ENCODE results near the gene ZNF487.
"Not testable (repeated sequence)": the region's sequence is repeated elsewhere in the genome, so short reads cannot be mapped to it uniquely, and the experiment has no call there.

ZNF487 gene

DNA sequence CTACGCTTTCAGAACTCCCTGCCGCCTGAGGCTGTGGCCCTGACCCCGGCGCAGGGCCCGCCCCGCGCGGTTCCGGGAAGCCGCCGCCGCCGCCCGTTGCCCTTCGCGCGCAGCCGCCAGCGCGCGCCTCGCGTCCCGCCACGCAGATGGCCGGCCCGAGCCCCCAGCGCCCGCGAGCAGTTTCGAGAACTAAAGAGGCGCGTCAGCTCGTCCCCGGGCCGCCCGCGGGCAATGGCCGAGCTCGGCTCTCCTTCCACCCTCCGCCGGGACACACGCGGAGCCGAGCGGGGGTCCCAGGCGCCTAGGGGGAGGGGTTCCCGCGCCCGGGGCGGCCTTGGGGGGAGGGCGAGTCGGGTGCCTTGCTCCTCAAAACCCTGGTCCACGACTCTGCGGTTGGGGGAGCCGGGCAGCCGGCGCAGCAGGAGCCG is 29.7 kb upstream of the ZNF487 start:
- DNase-seq, result no peak

GRCh38 chr10:43407576-43408330 is 29.2 kb upstream of the ZNF487 start:
- DNase-seq, result peak; percentile 71

- no peak for DNase-seq
Measured at GRCh38 chr10:43408331-43408709, 28.6 kb upstream of the ZNF487 start.

DNA sequence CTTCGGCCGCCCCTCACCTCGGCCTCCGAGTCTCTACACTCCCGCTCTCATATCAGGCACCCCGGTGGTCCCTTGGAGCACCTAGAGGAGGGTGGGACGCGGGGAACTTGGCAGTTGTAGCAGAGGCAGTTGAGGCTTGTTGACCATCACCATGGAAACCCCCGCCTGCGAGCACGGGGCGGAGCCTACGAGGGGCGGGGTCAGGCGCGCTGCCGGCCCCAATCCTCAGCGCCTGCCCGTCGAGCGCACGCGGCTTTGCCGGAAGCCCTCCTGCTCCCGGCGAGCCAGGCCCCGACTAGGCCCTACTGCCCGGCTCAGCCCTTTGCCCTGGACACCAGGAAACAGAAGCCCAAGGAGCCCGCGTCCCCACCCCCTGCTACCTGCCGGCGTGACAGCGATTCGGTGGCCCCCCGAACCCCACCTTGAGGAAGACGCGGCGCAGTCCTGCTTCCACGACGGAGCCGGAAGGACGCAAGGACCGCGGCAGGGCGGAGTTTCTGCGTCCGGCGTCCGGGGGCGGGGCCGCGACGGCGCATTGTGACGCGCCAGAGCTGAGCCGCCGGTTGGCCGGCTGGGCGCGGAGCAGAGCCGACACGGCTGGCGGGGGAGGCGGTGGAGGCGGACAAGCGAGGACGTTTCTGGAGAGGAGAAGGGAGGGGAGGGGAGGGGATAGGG is 28.1 kb upstream of the ZNF487 start, which contains the start of gene HNRNPF:
Gene HNRNPF (minus strand): TSS at position 477 of the 675 bp plus-strand sequence. CDS start 21,302 bp downstream, outside the sequence.
- DNase-seq, result peak; percentile 90

DNA sequence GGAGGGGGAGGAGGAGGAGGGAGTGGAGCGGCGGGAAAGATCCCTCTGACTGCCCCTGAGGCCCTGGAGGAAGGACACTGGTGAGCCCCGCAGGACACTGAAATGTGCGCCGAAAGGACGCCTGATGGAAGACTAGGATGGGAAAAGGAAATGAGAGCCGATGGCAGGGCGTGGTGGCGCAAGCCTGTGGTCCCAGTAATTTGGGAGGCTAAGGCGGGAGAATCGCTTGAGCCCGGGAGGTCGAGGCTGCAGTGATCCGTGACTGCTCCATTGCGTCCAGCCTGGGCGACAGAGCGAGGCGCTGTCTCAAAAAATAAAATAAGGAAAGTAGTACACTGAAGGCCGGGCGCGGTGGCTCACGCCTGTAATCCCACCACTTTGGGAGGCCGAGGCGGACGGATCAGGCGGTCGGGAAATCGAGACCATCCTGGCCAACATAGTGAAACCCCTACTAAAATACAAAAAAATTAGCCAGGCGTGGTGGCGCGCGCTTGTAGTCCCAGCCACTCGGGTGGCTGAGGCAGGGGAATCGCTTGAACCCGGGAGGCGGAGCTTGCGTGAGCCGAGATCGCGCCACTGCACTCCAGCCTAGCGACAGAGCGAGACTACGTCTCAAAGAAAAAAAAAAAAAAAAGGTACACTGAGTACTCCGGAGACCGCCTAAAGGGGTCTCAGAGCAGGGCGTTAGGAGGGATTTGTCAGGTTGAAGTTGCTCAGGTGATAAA is 27.4 kb upstream of the ZNF487 start:
- DNase-seq, result peak; percentile 59

GRCh38 chr10:43410345-43410744 is 26.6 kb upstream of the ZNF487 start:
- DNase-seq, result no peak

DNA sequence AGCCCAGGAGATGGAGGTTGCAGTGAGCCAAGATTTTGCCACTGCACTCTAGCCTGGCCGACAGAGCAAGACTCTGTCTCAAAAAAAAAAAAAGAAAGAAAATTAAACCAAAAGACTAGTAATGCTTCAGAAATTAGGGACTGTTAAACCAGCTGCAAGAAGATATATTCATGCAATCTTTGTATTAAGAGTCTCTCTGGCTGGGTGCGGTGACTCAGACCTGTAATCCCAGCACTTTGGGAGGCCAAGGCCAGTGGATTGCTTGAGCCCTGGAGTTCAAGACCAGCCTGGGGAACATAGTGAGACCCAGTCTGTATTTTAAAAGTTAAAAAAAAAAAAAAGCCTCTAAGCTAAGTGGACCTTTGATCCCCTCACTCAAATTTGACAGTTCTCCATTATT is 25.4 kb upstream of the ZNF487 start:
- no peak for DNase-seq

DNA sequence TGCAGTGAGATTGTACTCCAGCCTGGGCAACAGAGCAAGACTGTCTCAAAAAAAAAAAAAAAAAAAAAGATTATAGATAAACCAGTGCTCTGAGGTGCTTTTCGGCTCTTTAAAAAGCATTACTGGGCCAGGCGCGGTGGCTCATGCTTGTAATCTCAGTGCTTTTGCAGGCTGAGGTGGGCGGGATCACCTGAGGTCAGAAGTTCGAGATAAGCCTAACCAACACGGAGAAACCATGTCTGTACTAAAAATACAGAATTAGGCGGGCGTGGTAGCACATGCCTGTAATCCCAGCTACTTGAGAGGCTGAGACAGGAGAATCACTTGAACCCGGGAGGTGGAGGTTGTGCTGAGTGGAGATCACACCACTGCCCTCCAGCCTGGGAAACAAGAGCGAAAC is 21.4 kb upstream of the ZNF487 start:
- no peak for DNase-seq

- no peak for DNase-seq
Measured at GRCh38 chr10:43417950-43418768, 18.8 kb upstream of the ZNF487 start.

DNA sequence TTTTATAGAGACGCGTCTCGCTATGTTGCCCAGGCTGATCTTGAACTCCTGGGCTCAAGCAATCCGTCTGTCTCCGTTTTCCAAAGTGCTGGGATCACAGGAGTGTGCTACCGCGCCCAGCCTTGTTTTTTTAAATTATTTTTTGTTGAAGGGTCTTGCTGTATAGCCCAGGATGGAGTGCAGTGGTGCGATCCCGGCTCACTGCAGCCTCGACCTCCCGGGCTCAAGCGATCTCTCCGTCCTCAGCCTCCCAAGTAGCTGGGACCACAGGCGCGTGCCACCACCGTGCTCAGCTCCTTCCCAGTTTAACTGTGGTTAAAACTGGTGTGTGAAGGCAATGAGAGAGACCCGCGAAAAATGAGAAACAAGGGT is 16.9 kb upstream of the ZNF487 start:
- no peak for DNase-seq

GRCh38 chr10:43420369-43421200 is 16.3 kb upstream of the ZNF487 start:
- DNase-seq, result peak; percentile 58

- DNase-seq, result no peak
Measured at GRCh38 chr10:43421201-43421507, 15.8 kb upstream of the ZNF487 start.

- no peak for DNase-seq
Measured at GRCh38 chr10:43421519-43421918, 15.4 kb upstream of the ZNF487 start.

- DNase-seq, result not testable (repeated sequence)
Measured at GRCh38 chr10:43421944-43422343, 15.0 kb upstream of the ZNF487 start.

- DNase-seq, result no peak
Measured at GRCh38 chr10:43424416-43424815, 12.5 kb upstream of the ZNF487 start.

DNA sequence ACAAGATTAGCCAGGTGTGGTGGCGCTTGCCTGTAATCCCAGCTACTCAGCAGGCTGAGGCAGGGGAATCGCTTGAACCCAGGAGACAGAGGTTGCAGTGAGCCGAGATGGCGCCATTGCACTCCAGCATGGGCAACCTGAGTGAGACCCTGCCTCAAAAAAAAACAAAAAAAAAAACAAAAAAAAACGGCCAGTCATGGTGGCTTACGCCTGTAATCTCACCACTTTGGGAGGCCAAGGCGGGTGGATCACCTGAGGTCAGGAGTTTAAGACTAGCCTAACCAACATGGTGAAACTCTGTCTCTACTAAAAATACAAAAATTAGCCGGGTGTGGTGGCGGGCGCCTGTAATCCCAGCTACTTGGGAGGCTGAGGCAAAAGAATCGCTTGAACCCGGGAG is 10.4 kb upstream of the ZNF487 start:
- not testable (repeated sequence) for DNase-seq

DNA sequence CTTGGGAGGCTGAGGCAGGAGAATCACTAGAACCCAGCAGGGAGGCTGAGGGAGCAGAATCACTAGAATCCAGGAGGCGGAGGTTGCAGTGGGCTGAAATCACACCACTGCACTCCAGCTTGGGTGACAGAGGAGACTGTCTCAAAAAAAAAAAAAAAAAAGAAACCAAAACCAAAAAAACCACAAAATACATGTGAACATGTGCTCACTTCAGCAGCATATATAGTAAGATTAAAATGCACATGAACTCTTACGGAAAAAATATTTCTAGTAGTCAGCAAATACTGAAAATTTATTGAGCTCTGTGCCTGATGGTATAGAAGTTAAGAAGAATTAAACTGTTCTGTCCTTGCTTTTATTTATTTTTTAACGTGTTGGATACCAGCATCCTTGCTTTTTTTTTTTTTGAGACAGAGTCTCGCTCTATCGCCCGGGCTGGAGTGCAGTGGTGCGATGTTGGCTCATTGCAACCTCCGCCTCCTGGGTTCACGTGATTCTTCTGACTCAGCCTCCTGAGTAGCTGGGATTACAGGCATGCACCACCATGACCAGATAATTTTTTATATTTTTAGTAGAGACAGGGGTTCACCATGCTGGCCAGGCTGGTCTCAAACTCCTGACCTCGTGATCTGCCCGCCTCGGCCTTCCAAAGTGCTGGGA is 9.6 kb upstream of the ZNF487 start:
- DNase-seq, result no peak

DNA sequence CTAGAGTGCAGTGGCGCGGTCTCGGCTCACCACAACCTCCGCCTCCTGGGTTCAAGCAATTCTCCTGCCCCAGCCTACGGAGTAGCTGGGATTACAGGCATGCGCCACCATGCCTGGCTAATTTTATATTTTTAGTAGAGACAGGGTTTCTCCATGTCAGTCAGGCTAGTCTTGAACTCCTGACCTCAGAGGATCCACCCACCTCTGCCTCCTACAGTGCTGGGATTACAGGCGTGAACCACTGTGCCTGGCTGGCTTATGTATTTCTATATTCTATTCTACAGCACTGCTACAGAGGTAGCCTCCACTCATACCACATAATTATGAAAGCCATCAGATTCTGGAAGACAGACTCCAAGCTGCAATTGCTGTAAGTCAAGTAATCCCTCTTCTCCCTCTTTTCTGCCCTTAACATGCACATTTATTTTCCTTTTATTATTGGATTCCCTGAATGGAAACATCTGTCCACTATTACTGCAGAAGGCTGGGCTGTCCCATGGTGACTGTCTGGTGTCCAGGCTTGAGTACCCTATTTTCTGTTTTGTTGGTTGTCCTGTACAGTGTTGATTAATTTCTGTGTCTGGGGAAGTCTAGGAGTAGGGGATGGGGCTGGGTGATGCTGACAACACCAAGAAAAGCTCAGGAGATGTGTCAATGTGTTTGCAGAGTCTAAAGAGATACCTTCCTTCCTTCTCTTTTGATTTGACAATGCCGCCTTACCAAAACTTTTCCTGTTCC is 5.8 kb upstream of the ZNF487 start:
- no peak for DNase-seq

DNA sequence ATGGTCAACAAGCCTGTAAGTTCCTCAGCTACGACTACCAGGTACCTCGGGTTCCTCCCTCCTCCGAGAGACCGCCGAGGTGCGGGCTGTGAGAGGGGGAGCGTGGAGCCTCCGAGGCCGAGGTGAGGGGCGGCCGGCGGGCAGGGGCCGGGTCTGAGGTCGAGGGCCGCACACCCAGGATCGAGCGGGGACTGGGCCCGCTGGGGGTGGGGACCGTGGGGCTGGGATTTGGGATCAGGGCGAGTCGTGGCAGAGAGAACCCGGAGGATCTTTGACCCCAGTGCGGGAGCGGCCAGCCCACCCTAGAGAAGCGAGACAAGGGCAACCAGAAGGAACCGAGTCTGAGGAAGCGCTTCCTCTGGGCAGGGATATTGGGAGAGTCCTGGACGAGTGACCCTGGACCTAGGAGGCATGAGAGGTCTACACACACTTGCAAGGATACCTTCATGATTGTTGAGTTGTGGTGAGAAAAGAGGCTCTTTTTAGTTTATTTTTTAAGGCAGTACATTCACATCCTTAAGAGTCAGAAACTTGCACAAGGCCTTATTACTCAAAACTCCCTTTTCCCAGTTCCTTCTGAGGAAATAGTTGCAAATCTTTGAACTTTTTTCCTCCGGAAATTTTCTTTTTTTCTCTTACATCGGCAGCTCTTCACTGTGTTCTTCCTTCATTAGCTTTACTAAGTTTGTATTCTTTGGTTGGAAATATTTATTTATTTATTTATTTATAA is 395 bp downstream of the ZNF487 start:
- DNase-seq, result no peak

DNA sequence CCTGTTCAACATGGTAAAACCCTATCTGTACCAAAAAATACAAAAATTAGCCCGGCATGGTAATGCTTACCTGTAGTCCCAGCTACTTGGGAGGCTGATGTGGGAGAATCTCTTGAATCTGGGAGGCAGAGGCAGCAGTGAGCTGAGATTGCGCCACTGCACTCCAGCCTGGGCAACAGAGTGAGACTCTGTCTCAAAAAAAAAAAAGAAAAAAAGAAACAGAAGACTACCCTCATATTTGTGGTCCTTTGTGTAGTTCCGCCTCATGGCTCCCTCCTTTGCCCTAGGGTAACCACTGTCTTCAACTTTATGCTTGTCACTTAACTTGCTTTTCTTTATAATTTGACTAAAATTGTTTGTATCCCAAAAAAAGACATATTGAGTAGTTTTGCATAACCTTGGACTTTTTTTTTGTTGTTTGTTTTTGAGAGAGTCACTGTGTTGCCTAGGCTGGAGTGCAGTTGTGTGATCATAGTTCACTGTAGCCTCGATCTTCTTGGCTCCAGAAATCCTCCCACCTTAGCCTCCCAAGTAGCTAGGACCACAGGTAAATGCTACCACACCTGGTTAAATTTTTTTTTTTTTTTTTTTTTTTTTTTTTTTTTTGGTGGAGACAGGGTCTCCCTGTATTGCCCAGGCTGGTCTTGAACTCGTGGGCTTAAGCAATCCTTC is 3.7 kb downstream of the ZNF487 start:
- no peak for DNase-seq
